GM10847 (cell line): Measurements from ENCODE around the gene C5.

Source experiments
- POLR2A ChIP-seq: IDR thresholded peaks from 2 replicates; pipeline ENCODE4 v1.6.1; 2011; ENCODE audit not compliant: insufficient read length; ENCODE audit errors: extremely low read depth

Gene C5

DNA sequence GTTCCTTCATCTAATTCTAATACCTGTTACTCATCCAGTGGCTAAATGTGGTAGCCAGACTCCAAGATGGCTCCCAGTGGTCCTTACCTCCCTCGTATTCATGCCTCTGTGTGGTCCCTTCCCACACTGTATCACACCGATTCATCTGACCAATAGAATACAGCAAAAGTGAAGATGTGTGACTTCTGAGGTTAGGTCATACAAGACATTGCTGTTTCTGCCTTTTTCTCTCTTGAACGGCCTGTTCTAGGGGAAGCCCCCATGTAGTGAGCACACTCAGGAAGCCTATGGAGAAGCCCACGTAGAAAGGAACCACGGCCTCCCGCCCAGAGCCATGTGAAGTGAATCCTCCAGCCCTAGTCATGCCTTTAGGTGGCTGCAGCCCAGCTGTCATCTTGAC, 9.4 kb upstream of the C5 start:
- TF ChIP-seq POLR2A, result no peak

GRCh38 chr9:121057821-121058220, 7.7 kb upstream of the C5 start:
- TF ChIP-seq POLR2A, result no peak

DNA sequence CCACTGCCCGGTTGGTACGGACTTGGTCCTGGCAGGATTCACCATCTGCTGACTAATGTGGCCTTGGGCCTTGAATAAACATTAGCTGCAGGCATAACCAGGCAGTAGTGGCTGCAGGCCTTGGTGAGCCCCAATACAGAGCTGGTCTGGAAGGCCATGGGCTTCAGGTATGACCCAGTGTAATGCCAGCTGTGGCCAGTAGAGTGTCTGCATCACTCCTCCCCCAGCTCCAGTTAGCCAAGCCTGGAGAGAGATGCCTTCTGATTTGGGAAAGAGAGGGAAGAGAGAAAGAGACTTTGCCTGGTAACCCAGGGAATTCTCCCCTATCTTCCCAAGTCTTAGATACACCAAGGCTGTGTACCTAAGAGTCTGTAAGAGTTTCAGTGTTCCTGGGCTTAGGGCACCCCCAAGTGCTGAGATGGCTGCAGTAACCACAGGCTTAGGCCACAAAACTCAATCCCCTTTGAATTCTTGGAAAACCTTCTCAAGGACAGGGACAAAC, 5.6 kb upstream of the C5 start:
- TF ChIP-seq POLR2A, result no peak

DNA sequence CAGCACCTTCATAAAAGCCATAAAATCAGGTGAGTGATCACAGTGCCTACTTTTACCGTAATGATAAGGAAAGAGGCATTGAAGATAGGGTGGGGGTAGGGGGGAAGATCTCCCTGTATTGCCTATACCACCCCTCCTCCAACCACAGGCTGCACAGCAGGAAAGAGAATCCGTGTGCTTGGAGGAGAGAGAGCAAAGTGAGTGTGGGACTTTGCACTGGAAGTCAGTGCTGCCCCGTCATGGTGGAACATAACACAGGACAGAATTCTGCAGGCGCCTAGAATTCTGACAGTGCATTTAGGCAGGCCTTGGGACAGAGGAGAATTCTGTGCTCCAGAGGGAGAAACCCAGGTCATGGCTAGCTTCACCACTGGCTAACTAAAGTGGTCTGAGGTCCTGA, 3.5 kb upstream of the C5 start:
- no peak for TF ChIP-seq POLR2A

DNA sequence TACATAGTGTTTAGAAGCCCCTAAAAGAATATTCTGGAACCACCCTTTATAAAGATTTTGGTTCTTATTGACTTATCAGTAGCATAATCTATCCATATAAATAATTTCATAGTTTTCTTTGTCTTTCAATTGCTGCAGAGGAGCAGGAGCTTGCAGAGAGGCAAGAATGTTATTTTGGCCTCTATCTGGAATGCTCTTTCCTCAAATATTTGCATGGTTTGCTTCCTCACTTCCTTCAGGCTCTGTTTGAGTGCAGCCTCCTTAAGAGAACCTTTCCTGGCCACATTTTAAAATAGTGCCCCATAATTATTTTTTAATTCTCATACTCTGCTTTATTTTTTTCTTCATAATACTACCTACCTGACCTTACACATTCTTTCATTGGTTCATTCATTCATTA, 1.5 kb downstream of the C5 start:
- TF ChIP-seq POLR2A, result no peak

DNA sequence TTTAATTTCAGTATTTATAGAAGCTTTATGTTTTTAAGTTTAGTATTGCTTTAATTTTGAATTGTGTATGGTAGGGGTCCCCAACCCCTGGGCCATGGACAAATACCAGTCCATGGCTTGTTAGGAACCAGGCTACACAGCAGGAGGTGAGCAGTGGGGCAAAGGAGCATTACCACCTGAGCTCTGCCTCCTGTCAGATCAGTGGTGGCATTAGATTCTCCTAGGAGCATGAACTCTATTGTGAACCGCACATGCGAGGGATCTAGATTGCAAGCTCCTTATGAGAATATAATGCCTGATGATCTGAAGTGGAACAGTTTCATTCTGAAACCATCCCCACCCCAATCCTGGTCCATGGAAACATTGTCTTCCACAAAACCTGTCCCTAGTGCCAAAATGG, 1.9 kb downstream of the C5 start:
- no peak for TF ChIP-seq POLR2A

DNA sequence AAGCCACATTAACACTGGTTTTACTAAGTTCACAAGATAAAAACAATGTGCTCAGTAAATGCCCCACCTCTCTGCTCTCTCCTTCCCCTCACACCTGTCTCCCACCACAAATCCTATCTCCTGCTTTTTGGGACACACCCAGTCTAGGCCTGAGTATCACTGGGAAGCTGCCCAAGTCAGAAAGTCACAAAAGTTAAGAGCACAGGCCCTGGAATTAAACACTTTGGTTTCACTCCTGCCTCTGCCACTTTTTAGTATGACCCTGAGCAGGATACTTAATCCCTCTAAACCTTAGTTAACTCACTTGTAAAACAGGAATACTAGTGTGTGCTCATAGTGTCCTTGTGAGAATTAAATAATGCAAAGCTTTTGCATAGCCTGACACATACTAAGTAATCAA, 11.3 kb downstream of the C5 start:
- no peak for TF ChIP-seq POLR2A

DNA sequence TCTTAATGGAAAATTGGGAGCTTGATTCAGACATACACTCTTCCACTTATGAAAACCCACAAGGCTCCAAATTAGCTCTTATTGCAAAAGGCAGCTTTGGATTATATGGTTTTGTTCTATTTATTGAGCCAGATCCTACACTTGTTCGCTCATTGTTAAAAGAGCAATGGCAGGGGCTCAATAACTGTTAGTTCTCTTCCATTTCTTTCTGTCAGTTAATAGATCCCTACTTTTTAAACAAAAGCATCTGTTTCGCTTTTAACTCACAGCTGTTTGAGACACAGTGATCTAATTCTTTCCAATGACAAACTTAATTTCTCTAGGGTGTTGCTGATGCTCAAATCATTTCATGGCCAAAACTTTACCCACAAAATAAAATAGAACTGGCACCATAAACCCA, 11.7 kb downstream of the C5 start:
- TF ChIP-seq POLR2A, result no peak

GRCh38 chr9:121034529-121034928, 15.5 kb downstream of the C5 start:
- TF ChIP-seq POLR2A, result no peak

DNA sequence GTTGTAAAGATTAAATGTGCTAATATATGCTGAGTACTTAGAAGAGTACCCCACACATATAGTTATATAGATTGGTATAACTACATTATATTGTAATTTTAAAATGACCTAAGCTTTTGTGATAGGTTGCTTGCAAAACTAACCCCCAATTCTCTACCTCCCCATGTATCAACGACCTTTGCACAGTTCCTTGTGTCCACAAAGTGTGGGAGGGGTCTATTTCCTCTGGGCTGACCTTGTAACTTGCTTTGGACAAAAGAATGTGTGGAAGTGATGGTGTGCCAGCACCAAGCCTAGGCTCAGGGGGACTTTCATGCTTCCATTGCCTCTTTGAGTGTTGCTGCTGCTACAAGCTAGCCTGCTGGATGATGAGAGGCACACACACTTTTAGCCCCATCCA, 20.6 kb downstream of the C5 start:
- no peak for TF ChIP-seq POLR2A

DNA sequence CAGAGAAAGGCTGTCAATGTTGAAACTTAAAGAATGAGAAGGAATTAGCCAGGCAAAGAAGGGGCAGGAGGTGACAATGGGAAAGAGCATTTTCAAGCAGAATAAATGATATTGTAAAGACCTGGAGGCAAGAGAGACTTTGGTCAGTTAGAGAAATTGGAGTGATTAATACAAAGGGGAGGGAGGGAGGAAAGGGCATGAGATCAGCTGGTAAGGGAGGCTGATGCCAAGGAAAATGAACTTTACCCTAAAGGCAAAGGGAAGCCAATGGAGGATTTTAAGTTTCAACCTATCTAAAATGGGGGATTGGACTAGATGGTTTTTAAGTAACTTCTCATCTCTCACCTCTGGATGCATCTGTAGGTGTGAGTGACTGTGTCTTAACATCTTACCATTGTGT, 23.3 kb downstream of the C5 start:
- no peak for TF ChIP-seq POLR2A

- no peak for TF ChIP-seq POLR2A
These were observed 23.8 kb downstream of the C5 start for GRCh38 chr9:121026260-121026691.

DNA sequence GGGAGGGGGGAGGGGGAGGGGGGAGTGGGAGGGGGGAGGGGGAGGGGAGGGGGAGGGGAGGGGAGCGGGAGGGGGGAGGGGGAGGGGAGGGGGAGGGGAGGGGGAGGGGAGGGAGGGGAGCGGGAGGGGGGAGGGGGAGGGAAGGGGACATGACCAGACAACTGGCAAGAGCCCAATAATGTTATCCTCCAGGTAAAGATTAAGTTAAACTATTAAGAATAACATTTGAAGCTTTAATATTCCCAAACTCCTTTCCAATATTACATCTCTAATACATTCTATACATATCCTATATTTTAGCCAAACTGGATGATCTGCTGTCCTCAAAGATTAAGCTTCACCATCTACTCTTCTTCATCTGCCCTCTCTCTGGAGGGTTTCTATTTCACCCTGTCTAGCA, 25.8 kb downstream of the C5 start:
- TF ChIP-seq POLR2A, result no peak

DNA sequence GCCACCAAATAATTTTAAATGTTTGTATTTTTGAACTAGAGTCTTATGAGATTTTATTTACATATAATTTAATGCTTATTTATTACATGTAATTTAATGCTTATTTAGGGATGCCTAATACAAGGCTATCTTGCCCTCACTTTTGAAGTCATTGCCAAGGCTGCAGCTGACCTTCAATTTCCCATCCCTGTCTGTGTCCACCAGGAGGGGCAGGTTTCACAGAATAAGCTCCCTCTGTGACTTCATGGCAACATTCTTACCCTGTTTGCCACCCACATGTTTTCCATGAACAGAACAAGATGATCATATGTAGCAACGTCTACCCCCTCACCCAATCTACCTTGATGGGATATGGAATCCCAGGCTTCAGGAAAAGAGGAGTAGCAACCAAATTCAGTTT, 27.0 kb downstream of the C5 start:
- TF ChIP-seq POLR2A, result no peak

DNA sequence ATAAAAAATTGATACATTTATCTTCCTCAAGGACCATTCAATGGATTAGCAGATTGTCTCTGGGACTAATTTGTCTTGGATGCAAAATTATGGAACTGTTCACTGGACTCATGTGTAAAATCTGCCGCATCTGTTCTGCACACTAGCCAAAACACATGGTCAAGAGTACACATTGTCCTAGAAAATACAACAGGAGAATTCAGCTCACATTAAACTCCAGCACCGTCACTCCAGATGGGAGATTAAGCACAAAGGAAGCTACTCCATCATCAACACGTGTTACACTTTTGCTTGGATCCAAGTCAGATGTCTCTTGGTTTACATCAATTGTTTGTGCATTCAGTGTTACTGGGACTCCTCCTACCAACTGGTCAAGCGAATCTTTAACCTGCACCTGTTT, 28.8 kb downstream of the C5 start:
- TF ChIP-seq POLR2A, result no peak

- TF ChIP-seq POLR2A, result no peak
These were observed 30.8 kb downstream of the C5 start for GRCh38 chr9:121019273-121019672.

DNA sequence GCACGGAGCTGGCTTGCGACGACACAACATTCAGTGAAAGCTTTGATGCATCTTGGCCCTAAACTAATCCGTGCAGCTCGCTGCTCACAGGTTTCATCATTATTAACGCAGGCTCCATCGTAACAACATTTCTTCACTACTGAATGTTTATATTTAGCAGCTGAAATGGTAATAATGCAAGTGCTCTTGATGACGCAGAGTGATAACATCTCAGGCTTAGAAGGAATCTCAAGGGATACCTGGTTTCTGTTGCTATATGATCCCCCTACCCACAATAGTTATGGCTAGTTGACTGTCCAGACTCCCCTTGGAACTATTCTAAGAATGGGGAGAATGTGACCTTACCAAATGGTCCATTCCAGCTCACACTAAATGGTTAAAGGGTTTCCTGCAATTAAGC, 36.2 kb downstream of the C5 start:
- TF ChIP-seq POLR2A, result no peak

GRCh38 chr9:121009650-121010049, 40.4 kb downstream of the C5 start:
- no peak for TF ChIP-seq POLR2A
